CD4-positive, alpha-beta memory T cell (primary cell): ENCODE measurements around the gene HSD17B1. TPM values are rescaled to one million over a fixed set of nuclear protein-coding genes. Genes with fewer than 3 reads are reported as not detected.
"Not testable (repeated sequence)": the region's sequence is repeated elsewhere in the genome, so short reads cannot be mapped to it uniquely, and the experiment has no call there.

Source experiments
- CTCF ChIA-PET: fragments of 350-600 bp; sonication (Branson Sonifier 250); formaldehyde crosslinking; loops from one replicate; lab custom pipeline; 2021; ENCODE audit warnings: inconsistent platforms; ENCODE audit not compliant: partially characterized antibody; lab: Charles Lee
- POLR2A ChIA-PET: fragments of 350-600 bp; sonication (Branson Sonifier 250); formaldehyde crosslinking; loops from one replicate; lab custom pipeline; 2021; ENCODE audit not compliant: partially characterized antibody; lab: Charles Lee
- DNase-seq, 5 donors: peaks; one replicate each; pipeline versions ENCODE4 v3.0.0 to v3.0.0-alpha.2; 2020 to 2022; ENCODE audit warnings: mixed read lengths in 1 of 5
- H3K27ac ChIP-seq: one replicate; pipeline ENCODE4 v1.7.0; 2013; ENCODE audit warnings: low read depth, low read length
- H3K27me3 ChIP-seq: 2 replicates; pipeline ENCODE4 v1.7.0; 2013; ENCODE audit warnings: mild to moderate bottlenecking, low read length, moderate library complexity; ENCODE audit not compliant: insufficient read depth
- H3K36me3 ChIP-seq: 2 replicates; pipeline ENCODE4 v1.7.0; 2013; ENCODE audit warnings: mild to moderate bottlenecking, low read length, moderate library complexity; ENCODE audit not compliant: insufficient read depth
- H3K4me1 ChIP-seq: 2 replicates; pipeline ENCODE4 v1.7.0; 2013; ENCODE audit warnings: mild to moderate bottlenecking, low read length, moderate library complexity; ENCODE audit not compliant: insufficient read depth
- H3K4me3 ChIP-seq, 2 donors: one replicate each; pipeline ENCODE4 v1.7.0; 2013; ENCODE audit warnings: low read length in 2 of 2, mild to moderate bottlenecking in 1 of 2
- H3K9me3 ChIP-seq, 2 donors: one replicate each; pipeline ENCODE4 v1.7.0; 2013; ENCODE audit warnings: low read length in 2 of 2, control low read depth in 1 of 2; ENCODE audit not compliant: control insufficient read depth in 1 of 2
- H3K27ac Mint-ChIP-seq, 7 donors: one replicate each; pipeline ENCODE4 v1.8.0; 2020 to 2021; ENCODE audit warnings: mixed read lengths in 7 of 7, mild to moderate bottlenecking in 6 of 7, inconsistent platforms in 3 of 7, moderate library complexity in 3 of 7
- H3K27me3 Mint-ChIP-seq, 2 donors: one replicate each; pipeline ENCODE4 v1.8.0; 2020 to 2021; ENCODE audit warnings: mixed read lengths in 2 of 2
- H3K36me3 Mint-ChIP-seq, 2 donors: one replicate each; pipeline ENCODE4 v1.8.0; 2020 to 2021; ENCODE audit warnings: mixed read lengths in 2 of 2, inconsistent platforms in 1 of 2, mild to moderate bottlenecking in 1 of 2
- H3K4me1 Mint-ChIP-seq, 4 donors: one replicate each; pipeline ENCODE4 v1.8.0; 2020 to 2021; ENCODE audit warnings: mixed read lengths in 4 of 4, mild to moderate bottlenecking in 1 of 4
- H3K4me3 Mint-ChIP-seq, 8 donors: one replicate each; pipeline ENCODE4 v1.8.0; 2020 to 2021; ENCODE audit warnings: mixed read lengths in 8 of 8, mild to moderate bottlenecking in 7 of 8, moderate library complexity in 6 of 8, inconsistent platforms in 3 of 8
- H3K9me3 Mint-ChIP-seq, 8 donors: one replicate each; pipeline ENCODE4 v1.8.0; 2020 to 2021; ENCODE audit warnings: mixed read lengths in 8 of 8, mild to moderate bottlenecking in 5 of 8, inconsistent platforms in 3 of 8, moderate library complexity in 1 of 8
- intact Hi-C: fragments of 100-400 bp; cut with micrococcal nuclease; formaldehyde crosslinking; loops from one replicate; pipeline ENCODE4 v1.15.1; 2023
- polyA plus RNA-seq, 2 donors: library from polyadenylated mRNA; unstranded; fragments of 300-500 nt; fragmentation: Illumina TruSeq; gene quantifications; one replicate each; pipeline ENCODE4 v1.2.3, GENCODE V29; 2021
- total RNA-seq, 2 experiments: library from RNA; stranded (reverse); gene quantifications; one replicate each; pipeline ENCODE4 v1.2.3, GENCODE V29; 2021

HSD17B1 gene
- total and polyA plus RNA-seq, 4 experiments from 2014 or later, result 0.07 to 1.2 (median 1.0) TPM

- H3K9me3 Mint-ChIP-seq, H3K27ac ChIP-seq, H3K36me3 ChIP-seq, H3K4me3 ChIP-seq, H3K36me3 Mint-ChIP-seq, intact Hi-C loops, H3K4me3 Mint-ChIP-seq, DNase-seq, H3K27me3 ChIP-seq, H3K27ac Mint-ChIP-seq, H3K27me3 Mint-ChIP-seq, H3K9me3 ChIP-seq: not testable (repeated sequence)
- POLR2A ChIA-PET, result interaction anchor here (1.9 kb wide), 1 partner anchor 10 kb away, joined by 8 read pairs; the partner anchor contains the start of gene NAGLU
- H3K4me1 Mint-ChIP-seq, result peaks cover 12 to 21% (median 16%) of the 10 kb centered on the region in 4 donors
- peaks cover 16% of the 10 kb centered on the region for H3K4me1 ChIP-seq
- CTCF ChIA-PET, result interaction anchor here (0.6 to 3.6 kb wide), 4 partner anchors 9 to 187 kb away, joined by 3 to 25 read pairs (median 3); partner anchors contain the start of gene PSMC3IP
Measured at GRCh38 chr17:42545755-42546505, 6.8 kb upstream of the HSD17B1 start.

- Mint-ChIP-seq H3K4me3 (peak overlapping the region in 1 of 8 donors; percentile 16), H3K27me3 (no peaks in the 10 kb centered on the region), H3K36me3 (no peaks in the 10 kb centered on the region), H3K4me1 (peaks cover 6 to 14% (median 10%) of the 10 kb centered on the region in 4 donors), H3K27ac (no peak overlapping the region), H3K9me3 (no peaks in the 10 kb centered on the region)
- ChIA-PET CTCF (interaction anchor here (0.7 to 3.6 kb wide), 5 partner anchors 9 to 43 kb away, joined by 3 to 25 read pairs (median 5); partner anchors contain the start of gene PSMC3IP), POLR2A (interaction anchor here (0.6 to 2.8 kb wide), 2 partner anchors 9 to 11 kb away, joined by 4 to 22 read pairs; partner anchors contain the start of gene NAGLU)
- H3K36me3 ChIP-seq, result no peaks in the 10 kb centered on the region
- no peak overlapping the region for H3K27ac ChIP-seq
- no peaks in the 10 kb centered on the region for H3K27me3 ChIP-seq
- intact Hi-C loops, result no loop called here
- no peak overlapping the region for H3K4me3 ChIP-seq
- no peak for DNase-seq
- no peaks in the 10 kb centered on the region for H3K9me3 ChIP-seq
- H3K4me1 ChIP-seq, result peaks cover 7% of the 10 kb centered on the region
Measured at GRCh38 chr17:42547001-42547461, 5.7 kb upstream of the HSD17B1 start.

GRCh38 chr17:42547698-42548069, 5.0 kb upstream of the HSD17B1 start:
- Mint-ChIP-seq H3K4me3 (peak overlapping the region in 2 of 8 donors; percentile 46 to 55), H3K36me3 (no peaks in the 10 kb centered on the region), H3K27ac (no peak overlapping the region), H3K4me1 (peaks cover 6 to 16% (median 10%) of the 10 kb centered on the region in 4 donors), H3K27me3 (no peaks in the 10 kb centered on the region), H3K9me3 (no peaks in the 10 kb centered on the region)
- H3K27me3 ChIP-seq, result no peaks in the 10 kb centered on the region
- H3K27ac ChIP-seq, result no peak overlapping the region
- no peaks in the 10 kb centered on the region for H3K36me3 ChIP-seq
- no peaks in the 10 kb centered on the region for H3K9me3 ChIP-seq
- POLR2A ChIA-PET, result interaction anchor here (1.0 to 2.8 kb wide), 5 partner anchors 9 to 30 kb away, joined by 5 to 22 read pairs (median 6); partner anchors contain the start of genes NAGLU and PSMC3IP
- DNase-seq, result no peak
- intact Hi-C loops, result no loop called here
- H3K4me3 ChIP-seq, result no peak overlapping the region
- CTCF ChIA-PET, result interaction anchor here (1.0 to 3.6 kb wide), 10 partner anchors 9 to 62 kb away, joined by 3 to 25 read pairs (median 4); partner anchors contain the start of genes PSMC3IP, RETREG3 and TUBG1
- H3K4me1 ChIP-seq, result peaks cover 7% of the 10 kb centered on the region

GRCh38 chr17:42548070-42548837, 4.5 kb upstream of the HSD17B1 start:
- Histone ChIP-seq H3K9me3 (no peaks in the 10 kb centered on the region), H3K36me3 (no peaks in the 10 kb centered on the region), H3K27ac (no peak overlapping the region), H3K4me3 (peak overlapping the region in 1 of 2 donors; percentile 45), H3K4me1 (peaks cover 7% of the 10 kb centered on the region), H3K27me3 (no peaks in the 10 kb centered on the region)
- Mint-ChIP-seq H3K36me3 (no peaks in the 10 kb centered on the region), H3K4me3 (peak overlapping the region in 5 of 8 donors; percentile 36 to 59 (median 56)), H3K9me3 (no peaks in the 10 kb centered on the region), H3K27ac (no peak overlapping the region), H3K4me1 (peaks cover 6 to 22% (median 10%) of the 10 kb centered on the region in 4 donors), H3K27me3 (no peaks in the 10 kb centered on the region)
- peak; percentile 62 to 79 (median 69) for DNase-seq
- CTCF ChIA-PET, result interaction anchor here (0.5 to 3.6 kb wide), 20 partner anchors 10 to 131 kb away, joined by 3 to 25 read pairs (median 4); partner anchors contain the start of genes NAGLU, PSMC3IP, RETREG3 and TUBG1
- POLR2A ChIA-PET, result interaction anchor here (0.5 to 2.8 kb wide), 8 partner anchors 9 to 225 kb away, joined by 3 to 22 read pairs (median 6); partner anchors contain the start of genes NAGLU, PSMC3IP and VPS25
- intact Hi-C loops, result no loop called here

- Histone ChIP-seq H3K9me3 (no peaks in the 10 kb centered on the region), H3K27ac (no peak overlapping the region), H3K36me3 (no peaks in the 10 kb centered on the region), H3K4me1 (peaks cover 11% of the 10 kb centered on the region), H3K4me3 (no peak overlapping the region), H3K27me3 (no peaks in the 10 kb centered on the region)
- no peaks in the 10 kb centered on the region for H3K27me3 Mint-ChIP-seq
- CTCF ChIA-PET, result interaction anchor here (0.5 to 3.6 kb wide), 9 partner anchors 10 to 130 kb away, joined by 3 to 25 read pairs (median 4); partner anchors contain the start of genes NAGLU, PSMC3IP, RETREG3 and TUBG1
- no peak for DNase-seq
- H3K4me3 Mint-ChIP-seq, result peak overlapping the region; percentile 29 to 77 (median 48)
- peaks cover 9 to 29% (median 11%) of the 10 kb centered on the region in 4 donors for H3K4me1 Mint-ChIP-seq
- no peaks in the 10 kb centered on the region for H3K9me3 Mint-ChIP-seq
- POLR2A ChIA-PET, result interaction anchor here (0.5 to 2.8 kb wide), 7 partner anchors 10 to 225 kb away, joined by 3 to 22 read pairs (median 6); partner anchors contain the start of genes NAGLU, PSMC3IP and VPS25
- no peaks in the 10 kb centered on the region for H3K36me3 Mint-ChIP-seq
- intact Hi-C loops, result no loop called here
- H3K27ac Mint-ChIP-seq, result peak overlapping the region in 1 of 7 donors; percentile 70
Measured at GRCh38 chr17:42548993-42549755, 3.5 kb upstream of the HSD17B1 start.

GRCh38 chr17:42553161-42553818, 567 bp downstream of the HSD17B1 start:
- H3K36me3 Mint-ChIP-seq, result no peaks in the 10 kb centered on the region
- H3K9me3 Mint-ChIP-seq, result no peaks in the 10 kb centered on the region
- no peak overlapping the region for H3K27ac ChIP-seq
- peak overlapping the region in 1 of 2 donors; percentile 49 for H3K4me3 ChIP-seq
- H3K4me3 Mint-ChIP-seq, result peak overlapping the region; percentile 33 to 92 (median 91)
- H3K36me3 ChIP-seq, result no peaks in the 10 kb centered on the region
- POLR2A ChIA-PET, result interaction anchor here (0.6 to 3.0 kb wide), 7 partner anchors 12 to 658 kb away, joined by 3 to 35 read pairs (median 8); partner anchors contain the start of genes MLX, NAGLU, PSMC3IP and VPS25
- CTCF ChIA-PET, result interaction anchor here (1.1 kb wide), 1 partner anchor 23 kb away, joined by 3 read pairs; no protein-coding TSS in a partner anchor
- H3K4me1 ChIP-seq, result peaks cover 24% of the 10 kb centered on the region
- H3K4me1 Mint-ChIP-seq, result peaks cover 12 to 51% (median 24%) of the 10 kb centered on the region in 4 donors
- H3K9me3 ChIP-seq, result no peaks in the 10 kb centered on the region
- no peaks in the 10 kb centered on the region for H3K27me3 Mint-ChIP-seq
- H3K27ac Mint-ChIP-seq, result peak overlapping the region in 5 of 7 donors; percentile 70 to 94 (median 82)
- intact Hi-C loops, result no loop called here
- no peak for DNase-seq
- no peaks in the 10 kb centered on the region for H3K27me3 ChIP-seq
